Progenitor cell of endocrine pancreas (in vitro differentiated cells): ENCODE measurements around the gene TMEFF1. TPM values are rescaled to one million over a fixed set of nuclear protein-coding genes. Genes with fewer than 3 reads are reported as not detected.

Source experiments
- DNase-seq: peaks from one replicate; pipeline ENCODE4 v3.0.0; 2021; ENCODE audit warnings: low spot score; ENCODE audit not compliant: unreplicated experiment
- H3K27ac Mint-ChIP-seq: 2 replicates; pipeline ENCODE4 v1.8.0; 2021; ENCODE audit warnings: mild to moderate bottlenecking, moderate library complexity, mixed read lengths
- H3K27me3 Mint-ChIP-seq: 2 replicates; pipeline ENCODE4 v1.8.0; 2021; ENCODE audit warnings: mixed read lengths
- H3K36me3 Mint-ChIP-seq: 2 replicates; pipeline ENCODE4 v1.8.0; 2022; ENCODE audit warnings: mixed read lengths; ENCODE audit not compliant: insufficient read depth
- H3K4me1 Mint-ChIP-seq: 2 replicates; pipeline ENCODE4 v1.8.0; 2021; ENCODE audit warnings: low read depth, mixed read lengths
- H3K4me3 Mint-ChIP-seq: 2 replicates; pipeline ENCODE4 v1.8.0; 2021; ENCODE audit warnings: low read depth, mild to moderate bottlenecking, moderate library complexity, mixed read lengths
- H3K9me3 Mint-ChIP-seq: 2 replicates; pipeline ENCODE4 v1.8.0; 2021; ENCODE audit warnings: low read depth, mixed read lengths
- total RNA-seq: library from RNA; stranded (reverse); gene quantifications from 2 replicates; pipeline ENCODE4 v1.2.1, GENCODE V29; 2021
- TF ChIP-seq, protein P1 (sequence below): fragments of 200-600 bp; sonication (generic); IDR thresholded peaks from one replicate; pipeline ENCODE4 v1.5.0; 2021; ENCODE audit warnings: antibody characterized with exemption, mild to moderate bottlenecking; ENCODE audit not compliant: unreplicated experiment

TMEFF1 gene
- total RNA-seq, 1 donor from 2014 or later, result 78.1 TPM

DNA sequence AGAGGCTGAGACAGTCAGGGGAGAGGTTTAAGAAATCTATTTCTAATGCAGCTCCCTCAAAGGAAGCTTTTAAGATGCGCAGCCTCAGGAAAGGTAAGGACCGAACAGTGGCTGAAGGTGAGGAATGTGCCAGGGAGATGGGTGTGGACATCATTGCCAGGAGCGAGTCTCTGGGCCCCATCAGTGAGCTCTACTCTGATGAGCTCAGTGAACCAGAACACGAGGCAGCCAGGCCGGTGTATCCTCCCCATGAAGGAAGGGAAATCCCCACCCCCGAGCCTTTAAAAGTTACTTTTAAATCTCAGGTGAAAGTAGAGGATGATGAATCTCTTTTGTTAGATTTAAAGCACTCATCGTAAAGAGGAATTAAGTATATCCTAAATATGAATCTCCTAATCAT is 113.1 kb downstream of the TMEFF1 start:
- Mint-ChIP-seq H3K27ac (no peak overlapping the region), H3K4me3 (no peak overlapping the region), H3K27me3 (no peaks in the 10 kb centered on the region), H3K36me3 (peaks cover 5% of the 10 kb centered on the region), H3K4me1 (peaks cover 1% of the 10 kb centered on the region), H3K9me3 (no peaks in the 10 kb centered on the region)
- DNase-seq, result no peak
- TF ChIP-seq, protein P1, sequence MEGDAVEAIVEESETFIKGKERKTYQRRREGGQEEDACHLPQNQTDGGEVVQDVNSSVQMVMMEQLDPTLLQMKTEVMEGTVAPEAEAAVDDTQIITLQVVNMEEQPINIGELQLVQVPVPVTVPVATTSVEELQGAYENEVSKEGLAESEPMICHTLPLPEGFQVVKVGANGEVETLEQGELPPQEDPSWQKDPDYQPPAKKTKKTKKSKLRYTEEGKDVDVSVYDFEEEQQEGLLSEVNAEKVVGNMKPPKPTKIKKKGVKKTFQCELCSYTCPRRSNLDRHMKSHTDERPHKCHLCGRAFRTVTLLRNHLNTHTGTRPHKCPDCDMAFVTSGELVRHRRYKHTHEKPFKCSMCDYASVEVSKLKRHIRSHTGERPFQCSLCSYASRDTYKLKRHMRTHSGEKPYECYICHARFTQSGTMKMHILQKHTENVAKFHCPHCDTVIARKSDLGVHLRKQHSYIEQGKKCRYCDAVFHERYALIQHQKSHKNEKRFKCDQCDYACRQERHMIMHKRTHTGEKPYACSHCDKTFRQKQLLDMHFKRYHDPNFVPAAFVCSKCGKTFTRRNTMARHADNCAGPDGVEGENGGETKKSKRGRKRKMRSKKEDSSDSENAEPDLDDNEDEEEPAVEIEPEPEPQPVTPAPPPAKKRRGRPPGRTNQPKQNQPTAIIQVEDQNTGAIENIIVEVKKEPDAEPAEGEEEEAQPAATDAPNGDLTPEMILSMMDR, result no peak

GRCh38 chr9:100587375-100587774 is 114.4 kb downstream of the TMEFF1 start:
- DNase-seq, result no peak
- no peak overlapping the region for H3K27ac Mint-ChIP-seq
- peaks cover 4% of the 10 kb centered on the region for H3K36me3 Mint-ChIP-seq
- H3K4me3 Mint-ChIP-seq, result no peak overlapping the region
- peaks cover 1% of the 10 kb centered on the region for H3K4me1 Mint-ChIP-seq
- no peaks in the 10 kb centered on the region for H3K27me3 Mint-ChIP-seq
- H3K9me3 Mint-ChIP-seq, result no peaks in the 10 kb centered on the region
- TF ChIP-seq, protein P1, result no peak

DNA sequence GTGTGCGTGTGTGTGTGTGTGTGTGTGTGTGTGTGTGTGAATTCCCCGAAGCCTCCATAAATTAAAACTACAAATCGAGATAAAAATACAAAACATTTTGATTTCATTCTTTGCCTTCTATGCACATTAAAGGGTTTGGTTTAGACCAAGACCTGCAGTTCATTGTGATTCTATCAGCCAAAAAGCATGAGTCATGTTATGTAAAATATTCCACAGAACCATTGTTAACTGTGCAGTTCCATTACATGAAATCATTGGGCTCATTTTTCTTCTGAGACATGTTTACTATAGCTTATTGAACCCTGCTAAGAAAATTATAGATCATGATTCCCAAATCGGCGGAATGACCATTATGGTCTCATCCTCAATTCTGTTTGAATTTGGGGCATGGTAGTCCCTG is 116.6 kb downstream of the TMEFF1 start:
- H3K36me3 Mint-ChIP-seq, result peaks cover 4% of the 10 kb centered on the region
- no peaks in the 10 kb centered on the region for H3K27me3 Mint-ChIP-seq
- H3K4me1 Mint-ChIP-seq, result peaks cover 1% of the 10 kb centered on the region
- no peak for DNase-seq
- no peak overlapping the region for H3K27ac Mint-ChIP-seq
- TF ChIP-seq, protein P1, result no peak
- no peak overlapping the region for H3K4me3 Mint-ChIP-seq
- H3K9me3 Mint-ChIP-seq, result no peaks in the 10 kb centered on the region

GRCh38 chr9:100590481-100590880 is 117.5 kb downstream of the TMEFF1 start:
- peak overlapping the region; percentile 72 for H3K27ac Mint-ChIP-seq
- no peak overlapping the region for H3K4me3 Mint-ChIP-seq
- no peak for DNase-seq
- no peaks in the 10 kb centered on the region for H3K27me3 Mint-ChIP-seq
- TF ChIP-seq, protein P1, result no peak
- H3K9me3 Mint-ChIP-seq, result no peaks in the 10 kb centered on the region
- H3K36me3 Mint-ChIP-seq, result peaks cover 4% of the 10 kb centered on the region
- peaks cover 4% of the 10 kb centered on the region for H3K4me1 Mint-ChIP-seq

DNA sequence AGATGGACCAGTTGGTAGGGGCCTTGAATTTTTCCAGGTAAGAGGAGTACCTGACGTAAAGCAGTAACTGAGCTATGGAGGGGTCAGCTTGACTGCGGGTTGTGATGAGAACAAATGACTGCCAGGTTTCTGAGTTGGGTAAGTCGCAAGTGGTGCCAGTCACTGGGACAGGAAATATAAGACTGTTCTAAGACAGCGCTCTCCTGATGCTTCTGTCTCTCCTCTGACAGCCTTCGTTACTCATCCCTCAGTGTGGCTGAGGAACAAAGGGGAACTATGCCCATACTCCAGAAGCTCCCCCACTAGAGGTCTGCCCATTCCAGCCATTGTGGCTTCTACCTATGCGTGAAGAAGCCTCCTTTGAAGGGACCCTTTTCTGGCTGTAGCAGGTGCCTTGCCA is 118.2 kb downstream of the TMEFF1 start:
- Mint-ChIP-seq H3K4me1 (peaks cover 4% of the 10 kb centered on the region), H3K4me3 (no peak overlapping the region), H3K27ac (peak overlapping the region; percentile 72), H3K9me3 (no peaks in the 10 kb centered on the region), H3K36me3 (peaks cover 4% of the 10 kb centered on the region), H3K27me3 (no peaks in the 10 kb centered on the region)
- DNase-seq, result no peak
- TF ChIP-seq, protein P1, result no peak
